ENCODE measurements around the gene SLC6A3. TPM values are rescaled to one million over a fixed set of nuclear protein-coding genes. Genes with fewer than 3 reads are reported as not detected.

SLC6A3 gene
- total and polyA plus RNA-seq, 5 donors from 2014 or later = 0.27 TPM; not detected in 4

GRCh38 chr5:1487079-1487764 lies 42.0 kb upstream of the SLC6A3 start:
- no peaks in the 10 kb centered on the region for H3K27me3 ChIP-seq (ENCODE audit: control insufficient read depth, insufficient read depth, low read length)
- Mint-ChIP-seq H3K36me3 (peaks cover 22% of the 10 kb centered on the region), H3K27me3 (no peaks in the 10 kb centered on the region), H3K4me1 (peaks cover 9 to 15% (median 10%) of the 10 kb centered on the region in 4 donors), H3K27ac (peak overlapping the region in 1 of 3 donors; percentile 85), H3K9me3 (no peaks in the 10 kb centered on the region), H3K4me3 (no peak overlapping the region)
- no peak for ATAC-seq (ENCODE audit: low read depth in 2 of 2)
- peaks cover 8% of the 10 kb centered on the region for H3K4me1 ChIP-seq (ENCODE audit: control insufficient read depth, insufficient read depth, low read length, poor library complexity, severe bottlenecking)
- DNase-seq = no peak
- no peaks in the 10 kb centered on the region for H3K9me3 ChIP-seq (ENCODE audit: control insufficient read depth in 2 of 2, low read length in 2 of 2)
- peaks cover 33% of the 10 kb centered on the region for H3K36me3 ChIP-seq (ENCODE audit: control insufficient read depth, insufficient read depth, low read length)
- no peak overlapping the region for H3K27ac ChIP-seq (ENCODE audit: insufficient read depth, low read length, poor library complexity, severe bottlenecking)
- no peak overlapping the region for H3K4me3 ChIP-seq (ENCODE audit: low read depth, low read length)

GRCh38 chr5:1486271-1486670 lies 41.0 kb upstream of the SLC6A3 start:
- Mint-ChIP-seq H3K27ac (peak overlapping the region in 1 of 3 donors; percentile 25), H3K9me3 (no peaks in the 10 kb centered on the region), H3K4me3 (no peak overlapping the region), H3K36me3 (peaks cover 18% of the 10 kb centered on the region), H3K4me1 (peaks cover 9 to 15% (median 10%) of the 10 kb centered on the region in 4 donors), H3K27me3 (no peaks in the 10 kb centered on the region)
- DNase-seq (no peak), ATAC-seq (ENCODE audit: low read depth in 2 of 2) (no peak)
- H3K4me3 ChIP-seq (ENCODE audit: low read depth, low read length) = no peak overlapping the region
- no peaks in the 10 kb centered on the region for H3K9me3 ChIP-seq (ENCODE audit: control insufficient read depth in 2 of 2, low read length in 2 of 2)
- peaks cover 30% of the 10 kb centered on the region for H3K36me3 ChIP-seq (ENCODE audit: control insufficient read depth, insufficient read depth, low read length)
- H3K27me3 ChIP-seq (ENCODE audit: control insufficient read depth, insufficient read depth, low read length) = no peaks in the 10 kb centered on the region
- peaks cover 8% of the 10 kb centered on the region for H3K4me1 ChIP-seq (ENCODE audit: control insufficient read depth, insufficient read depth, low read length, poor library complexity, severe bottlenecking)
- no peak overlapping the region for H3K27ac ChIP-seq (ENCODE audit: insufficient read depth, low read length, poor library complexity, severe bottlenecking)

- no peaks in the 10 kb centered on the region for H3K27me3 ChIP-seq (ENCODE audit: control insufficient read depth, insufficient read depth, low read length)
These were observed 40.4 kb upstream of the SLC6A3 start for GRCh38 chr5:1485579-1486118.

GRCh38 chr5:1484730-1485578 lies 39.7 kb upstream of the SLC6A3 start:
- H3K27ac ChIP-seq (ENCODE audit: insufficient read depth, low read length, poor library complexity, severe bottlenecking) = no peak overlapping the region
- Mint-ChIP-seq H3K27me3 (no peaks in the 10 kb centered on the region), H3K4me1 (peaks cover 9 to 12% (median 9%) of the 10 kb centered on the region in 4 donors), H3K27ac (peak overlapping the region in 1 of 3 donors; percentile 78), H3K36me3 (peaks cover 11% of the 10 kb centered on the region), H3K9me3 (no peaks in the 10 kb centered on the region), H3K4me3 (no peak overlapping the region)
- no peaks in the 10 kb centered on the region for H3K9me3 ChIP-seq (ENCODE audit: control insufficient read depth in 2 of 2, low read length in 2 of 2)
- no peak overlapping the region for H3K4me3 ChIP-seq (ENCODE audit: low read depth, low read length)
- H3K4me1 ChIP-seq (ENCODE audit: control insufficient read depth, insufficient read depth, low read length, poor library complexity, severe bottlenecking) = peaks cover 8% of the 10 kb centered on the region
- H3K36me3 ChIP-seq (ENCODE audit: control insufficient read depth, insufficient read depth, low read length) = peaks cover 24% of the 10 kb centered on the region
- no peaks in the 10 kb centered on the region for H3K27me3 ChIP-seq (ENCODE audit: control insufficient read depth, insufficient read depth, low read length)
- DNase-seq (no peak), ATAC-seq (ENCODE audit: low read depth in 2 of 2) (peak in 1 of 2 donors; percentile 17)

More at GRCh38 chr5:1485579-1486118, 40.4 kb upstream of the SLC6A3 start:
- H3K9me3 Mint-ChIP-seq = no peaks in the 10 kb centered on the region
- Histone ChIP-seq H3K27ac (ENCODE audit: insufficient read depth, low read length, poor library complexity, severe bottlenecking) (no peak overlapping the region), H3K4me1 (ENCODE audit: control insufficient read depth, insufficient read depth, low read length, poor library complexity, severe bottlenecking) (peaks cover 8% of the 10 kb centered on the region), H3K4me3 (ENCODE audit: low read depth, low read length) (no peak overlapping the region), H3K9me3 (ENCODE audit: control insufficient read depth in 2 of 2, low read length in 2 of 2) (no peaks in the 10 kb centered on the region), H3K36me3 (ENCODE audit: control insufficient read depth, insufficient read depth, low read length) (peaks cover 24% of the 10 kb centered on the region)
- H3K27ac Mint-ChIP-seq = no peak overlapping the region
- no peak for ATAC-seq (ENCODE audit: low read depth in 2 of 2)
- peaks cover 14% of the 10 kb centered on the region for H3K36me3 Mint-ChIP-seq
- H3K4me3 Mint-ChIP-seq = no peak overlapping the region
- H3K27me3 Mint-ChIP-seq = no peaks in the 10 kb centered on the region
- no peak for DNase-seq
- H3K4me1 Mint-ChIP-seq = peaks cover 9 to 11% (median 10%) of the 10 kb centered on the region in 4 donors

GRCh38 chr5:1483856-1484729 lies 38.9 kb upstream of the SLC6A3 start:
- Histone ChIP-seq H3K4me3 (ENCODE audit: low read depth, low read length) (no peak overlapping the region), H3K27me3 (ENCODE audit: control insufficient read depth, insufficient read depth, low read length) (no peaks in the 10 kb centered on the region), H3K27ac (ENCODE audit: insufficient read depth, low read length, poor library complexity, severe bottlenecking) (no peak overlapping the region), H3K9me3 (ENCODE audit: control insufficient read depth in 2 of 2, low read length in 2 of 2) (no peaks in the 10 kb centered on the region), H3K4me1 (ENCODE audit: control insufficient read depth, insufficient read depth, low read length, poor library complexity, severe bottlenecking) (peaks cover 2% of the 10 kb centered on the region), H3K36me3 (ENCODE audit: control insufficient read depth, insufficient read depth, low read length) (peaks cover 26% of the 10 kb centered on the region)
- ATAC-seq (ENCODE audit: low read depth in 2 of 2) (no peak), DNase-seq (no peak)
- Mint-ChIP-seq H3K27me3 (no peaks in the 10 kb centered on the region), H3K4me3 (no peak overlapping the region), H3K27ac (peak overlapping the region in 1 of 3 donors; percentile 13), H3K36me3 (peaks cover 11% of the 10 kb centered on the region), H3K4me1 (peaks cover 5 to 9% (median 6%) of the 10 kb centered on the region in 4 donors), H3K9me3 (no peaks in the 10 kb centered on the region)

- Histone ChIP-seq H3K36me3 (ENCODE audit: control insufficient read depth, insufficient read depth, low read length) (peaks cover 25% of the 10 kb centered on the region), H3K27me3 (ENCODE audit: control insufficient read depth, insufficient read depth, low read length) (no peaks in the 10 kb centered on the region), H3K27ac (ENCODE audit: insufficient read depth, low read length, poor library complexity, severe bottlenecking) (no peak overlapping the region), H3K4me1 (ENCODE audit: control insufficient read depth, insufficient read depth, low read length, poor library complexity, severe bottlenecking) (no peaks in the 10 kb centered on the region), H3K4me3 (ENCODE audit: low read depth, low read length) (no peak overlapping the region), H3K9me3 (ENCODE audit: control insufficient read depth in 2 of 2, low read length in 2 of 2) (no peaks in the 10 kb centered on the region)
- peaks cover 2 to 5% (median 3%) of the 10 kb centered on the region in 4 donors for H3K4me1 Mint-ChIP-seq
- peaks cover 8% of the 10 kb centered on the region for H3K36me3 Mint-ChIP-seq
- no peaks in the 10 kb centered on the region for H3K9me3 Mint-ChIP-seq
- ATAC-seq (ENCODE audit: low read depth in 2 of 2) (no peak), DNase-seq (no peak)
- no peak overlapping the region for H3K4me3 Mint-ChIP-seq
- no peaks in the 10 kb centered on the region for H3K27me3 Mint-ChIP-seq
- peak overlapping the region in 1 of 3 donors; percentile 13 for H3K27ac Mint-ChIP-seq
These were observed 37.8 kb upstream of the SLC6A3 start for GRCh38 chr5:1483064-1483463.

GRCh38 chr5:1481959-1482331 lies 36.7 kb upstream of the SLC6A3 start:
- Histone ChIP-seq H3K4me3 (ENCODE audit: low read depth, low read length) (no peak overlapping the region), H3K27me3 (ENCODE audit: control insufficient read depth, insufficient read depth, low read length) (no peaks in the 10 kb centered on the region), H3K36me3 (ENCODE audit: control insufficient read depth, insufficient read depth, low read length) (peaks cover 25% of the 10 kb centered on the region), H3K4me1 (ENCODE audit: control insufficient read depth, insufficient read depth, low read length, poor library complexity, severe bottlenecking) (no peaks in the 10 kb centered on the region), H3K9me3 (ENCODE audit: control insufficient read depth in 2 of 2, low read length in 2 of 2) (no peaks in the 10 kb centered on the region), H3K27ac (ENCODE audit: insufficient read depth, low read length, poor library complexity, severe bottlenecking) (no peak overlapping the region)
- H3K27me3 Mint-ChIP-seq = no peaks in the 10 kb centered on the region
- DNase-seq = no peak
- H3K36me3 Mint-ChIP-seq = peaks cover 10% of the 10 kb centered on the region
- H3K27ac Mint-ChIP-seq = no peak overlapping the region
- H3K4me1 Mint-ChIP-seq = peaks cover 0 to 5% (median 2%) of the 10 kb centered on the region in 4 donors
- no peak for ATAC-seq (ENCODE audit: low read depth in 2 of 2)
- no peak overlapping the region for H3K4me3 Mint-ChIP-seq
- no peaks in the 10 kb centered on the region for H3K9me3 Mint-ChIP-seq

All from CD4-positive, CD25-positive, alpha-beta regulatory T cell (primary cell).